HepG2 (cell line): ENCODE measurements around the gene NSL1. TPM values are rescaled to one million over a fixed set of nuclear protein-coding genes. Genes with fewer than 3 reads are reported as not detected.

Experiments used
- CREB1 ChIP-seq, 2 experiments: fragments of 450-650 bp in 1 of 2; IDR thresholded peaks; 2 replicates each; pipeline ENCODE4 v1.6.1; 2016 to 2017; ENCODE audit warnings: control low read depth in 1 of 2, mild to moderate bottlenecking in 1 of 2, missing compliant biosample characterization in 1 of 2, missing genetic modification characterization in 1 of 2
- GFI1 ChIP-seq: sonication (generic); formaldehyde crosslinking; IDR thresholded peaks from 2 replicates; pipeline ENCODE4 v1.5.0; 2020; ENCODE audit warnings: missing genetic modification reagents, mild to moderate bottlenecking, borderline replicate concordance
- GLMP ChIP-seq: sonication (generic); formaldehyde crosslinking; IDR thresholded peaks from 2 replicates; pipeline ENCODE4 v1.9.0; 2021; ENCODE audit warnings: missing genetic modification reagents, mild to moderate bottlenecking, borderline replicate concordance
- HNF1B ChIP-seq: sonication (generic); formaldehyde crosslinking; IDR thresholded peaks from 2 replicates; pipeline ENCODE4 v1.5.1; 2020; ENCODE audit warnings: mild to moderate bottlenecking, moderate library complexity, missing genetic modification reagents
- MXI1 ChIP-seq: IDR thresholded peaks from 3 replicates; pipeline ENCODE4 v1.6.1; 2012; ENCODE audit warnings: low read depth, low read length, inconsistent platforms, borderline replicate concordance
- NFKBIZ ChIP-seq: IDR thresholded peaks from 2 replicates; pipeline ENCODE4 v1.6.1; 2018; ENCODE audit warnings: missing genetic modification reagents, missing compliant biosample characterization
- RXRB ChIP-seq: IDR thresholded peaks from 2 replicates; pipeline ENCODE4 v1.6.1; 2016; ENCODE audit warnings: borderline replicate concordance, missing genetic modification reagents, missing compliant biosample characterization
- SATB2 ChIP-seq: sonication (generic); formaldehyde crosslinking; IDR thresholded peaks from 2 replicates; pipeline ENCODE4 v1.5.0; 2020; ENCODE audit warnings: missing genetic modification reagents
- SIX1 ChIP-seq: sonication (generic); formaldehyde crosslinking; IDR thresholded peaks from 2 replicates; pipeline ENCODE4 v1.4.0; 2020; ENCODE audit warnings: missing genetic modification reagents, borderline replicate concordance
- SNRNP70 ChIP-seq: fragments of 200-400 bp; formaldehyde crosslinking; IDR thresholded peaks from 2 replicates; pipeline ENCODE4 v1.6.1; 2017; ENCODE audit warnings: mild to moderate bottlenecking, low read depth, low read length, moderate library complexity
- TOPORS ChIP-seq: sonication (generic); formaldehyde crosslinking; IDR thresholded peaks from 2 replicates; pipeline ENCODE4 v1.8.0; 2023; ENCODE audit warnings: mild to moderate bottlenecking, missing genetic modification reagents
- XRCC5 ChIP-seq: fragments of 200-400 bp; formaldehyde crosslinking; optimal IDR thresholded peaks from 2 replicates; pipeline ENCODE3; 2017; ENCODE audit warnings: mild to moderate bottlenecking, low read length
- ZFP62 ChIP-seq: sonication (generic); formaldehyde crosslinking; IDR thresholded peaks from 2 replicates; pipeline ENCODE4 v1.4.0; 2020; ENCODE audit warnings: missing genetic modification reagents
- ZFY ChIP-seq: sonication (generic); formaldehyde crosslinking; IDR thresholded peaks from 2 replicates; pipeline ENCODE4 v1.4.0; 2020; ENCODE audit warnings: missing genetic modification reagents
- ZMYM2 ChIP-seq: sonication (generic); formaldehyde crosslinking; IDR thresholded peaks from 2 replicates; pipeline ENCODE4 v1.8.0; 2022; ENCODE audit warnings: mild to moderate bottlenecking, missing genetic modification reagents
- ZMYM4 ChIP-seq: sonication (generic); formaldehyde crosslinking; IDR thresholded peaks from 2 replicates; pipeline ENCODE4 v1.8.1; 2023; ENCODE audit warnings: mild to moderate bottlenecking, missing genetic modification reagents
- ZNF230 ChIP-seq: sonication (generic); formaldehyde crosslinking; IDR thresholded peaks from 2 replicates; pipeline ENCODE4 v1.4.0; 2020; ENCODE audit warnings: mild to moderate bottlenecking, missing genetic modification reagents
- ZNF253 ChIP-seq: sonication (generic); formaldehyde crosslinking; IDR thresholded peaks from 2 replicates; pipeline ENCODE4 v1.8.0; 2022; ENCODE audit warnings: mild to moderate bottlenecking, missing genetic modification reagents, borderline replicate concordance
- ZNF354B ChIP-seq: sonication (generic); formaldehyde crosslinking; IDR thresholded peaks from 2 replicates; pipeline ENCODE4 v1.8.0; 2022; ENCODE audit warnings: mild to moderate bottlenecking, missing genetic modification reagents
- ZNF451 ChIP-seq: sonication (generic); formaldehyde crosslinking; IDR thresholded peaks from 2 replicates; pipeline ENCODE4 v1.5.0; 2020; ENCODE audit warnings: mild to moderate bottlenecking, missing genetic modification reagents
- ZNF513 ChIP-seq: sonication (generic); formaldehyde crosslinking; conservative IDR thresholded peaks from 2 replicates; pipeline ENCODE4 v1.5.0; 2020; ENCODE audit warnings: missing genetic modification reagents
- ZNF777 ChIP-seq: sonication (generic); formaldehyde crosslinking; IDR thresholded peaks from 2 replicates; pipeline ENCODE4 v1.4.0; 2020; ENCODE audit warnings: missing genetic modification reagents
- polyA plus RNA-seq, 8 experiments: library from polyadenylated mRNA; depleted of rRNA in 3 of 8; stranded (reverse) in 7 of 8; unstranded in 1 of 8; fragments of >200 nt; fragmentation: Illumina TruSeq in 4 of 8; extraction: Trizol in 4 of 8; gene quantifications; 2 replicates each; pipeline versions ENCODE4 v1.2.1 to v1.2.3, GENCODE V29; 2011 to 2016; ENCODE audit warnings: low read depth in 4 of 8, missing spikeins in 1 of 8, mixed read lengths in 1 of 8; ENCODE audit not compliant: insufficient read depth in 1 of 8
- total RNA-seq, 5 experiments: library from RNA; depleted of rRNA; stranded (reverse); fragments of >200 nt; fragmentation: Illumina TruSeq; extraction: Trizol; gene quantifications; 2 replicates each; pipeline ENCODE4 v1.2.3, GENCODE V29; 2016; ENCODE audit warnings: low read depth in 1 of 5
- TF ChIP-seq, protein P1 (sequence below): sonication (generic); formaldehyde crosslinking; IDR thresholded peaks from 2 replicates; pipeline ENCODE4 v1.8.1; 2023; ENCODE audit warnings: mild to moderate bottlenecking, missing genetic modification reagents
- TF ChIP-seq, protein P2 (sequence below), 2 experiments: fragments of 450-650 bp in 1 of 2; sonication (generic) in 1 of 2; formaldehyde crosslinking; IDR thresholded peaks; 2 replicates each; pipeline versions ENCODE4 v1.5.0 to v1.8.0; 2020 to 2022; ENCODE audit warnings: mild to moderate bottlenecking in 1 of 2, missing genetic modification reagents in 1 of 2

Gene NSL1
- total and polyA plus RNA-seq, 2 of the 13 experiments (the other 11 are each of a cell fraction or from before 2014, with no cell fraction given) = 34.5 to 77.4 TPM

DNA sequence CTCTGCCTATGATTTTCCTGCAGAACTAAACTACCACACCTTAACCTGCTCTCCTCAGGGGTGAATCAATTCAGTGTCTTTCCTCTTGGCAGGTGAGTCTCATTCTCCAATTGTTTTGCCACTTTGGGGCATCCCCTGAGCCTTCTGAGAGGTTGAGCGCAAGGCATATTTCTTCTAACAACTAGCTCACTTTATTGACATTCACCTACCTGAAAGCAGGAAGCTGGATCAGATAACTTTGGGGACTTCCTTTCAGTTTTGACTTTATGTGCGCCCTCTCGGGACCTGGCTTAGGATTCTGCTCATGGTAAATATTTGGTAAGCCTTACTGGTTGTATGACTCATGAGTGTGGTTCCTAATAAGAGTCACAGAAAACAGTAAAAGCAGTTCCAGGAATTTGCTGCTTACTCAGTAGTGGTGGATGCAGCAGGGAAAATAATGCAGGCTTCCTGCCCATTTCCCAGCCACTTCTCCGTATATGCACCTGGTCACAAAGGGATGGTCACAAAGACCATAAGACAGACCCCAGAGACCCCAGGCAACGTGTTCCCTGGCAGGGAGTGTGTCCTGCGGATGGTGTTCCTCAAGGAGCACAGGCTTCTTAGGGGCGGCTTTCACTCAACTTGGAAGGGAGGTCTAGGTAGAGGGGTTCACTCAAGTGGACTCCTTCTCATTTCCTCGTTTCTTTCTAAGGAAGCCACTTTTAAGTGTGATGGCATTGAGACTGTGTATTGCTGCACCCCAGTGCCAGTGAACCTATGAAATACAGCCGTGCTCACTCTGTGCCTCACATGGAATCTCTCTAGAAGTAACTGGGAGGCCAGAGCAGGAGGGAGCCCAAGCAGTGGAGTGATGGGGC lies 70.0 kb downstream of the NSL1 start (continued):
- TF ChIP-seq SATB2 (CRISPR knock-in tag) (0 out of 2 replicates have a peak, but pooled peaks have one; percentile 45), CREB1 (IDR thresholded peaks at IDR 0.05) (no peak), CREB1 (CRISPR knock-in tag; IDR thresholded peaks at IDR 0.05) (peak; percentile 29; the same call in 1 of the 2 replicates), ZNF777 (no peak), ZFP62 (CRISPR knock-in tag) (no peak), GFI1 (CRISPR knock-in tag) (peak; percentile 26; the same call in 1 of the 2 replicates), RXRB (CRISPR knock-in tag) (peak; percentile 56; the same call in 1 of the 2 replicates), XRCC5 (peak; percentile 20), ZNF513 (CRISPR knock-in tag) (no peak), ZNF354B (CRISPR knock-in tag) (no peak), ZMYM2 (0 out of 2 replicates have a peak, but pooled peaks have one; percentile 31), ZMYM4 (peak; percentile 34; the same call in 1 of the 2 replicates), ZFY (CRISPR knock-in tag) (no peak), ZNF230 (CRISPR knock-in tag) (no peak), ZNF451 (CRISPR knock-in tag) (no peak), ZNF253 (CRISPR knock-in tag) (no peak), NFKBIZ (CRISPR knock-in tag) (peak; percentile 87; the same call in 1 of the 2 replicates), MXI1 (no peak), SIX1 (CRISPR knock-in tag) (peak; percentile 56; the same call in 1 of the 2 replicates), GLMP (CRISPR knock-in tag) (no peak), HNF1B (CRISPR knock-in tag) (peak; percentile 97), TOPORS (CRISPR knock-in tag) (no peak), SNRNP70 (no peak)
- TF ChIP-seq, protein P1, sequence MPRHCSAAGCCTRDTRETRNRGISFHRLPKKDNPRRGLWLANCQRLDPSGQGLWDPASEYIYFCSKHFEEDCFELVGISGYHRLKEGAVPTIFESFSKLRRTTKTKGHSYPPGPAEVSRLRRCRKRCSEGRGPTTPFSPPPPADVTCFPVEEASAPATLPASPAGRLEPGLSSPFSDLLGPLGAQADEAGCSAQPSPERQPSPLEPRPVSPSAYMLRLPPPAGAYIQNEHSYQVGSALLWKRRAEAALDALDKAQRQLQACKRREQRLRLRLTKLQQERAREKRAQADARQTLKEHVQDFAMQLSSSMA (CRISPR knock-in tag) = no peak
- TF ChIP-seq, protein P2, sequence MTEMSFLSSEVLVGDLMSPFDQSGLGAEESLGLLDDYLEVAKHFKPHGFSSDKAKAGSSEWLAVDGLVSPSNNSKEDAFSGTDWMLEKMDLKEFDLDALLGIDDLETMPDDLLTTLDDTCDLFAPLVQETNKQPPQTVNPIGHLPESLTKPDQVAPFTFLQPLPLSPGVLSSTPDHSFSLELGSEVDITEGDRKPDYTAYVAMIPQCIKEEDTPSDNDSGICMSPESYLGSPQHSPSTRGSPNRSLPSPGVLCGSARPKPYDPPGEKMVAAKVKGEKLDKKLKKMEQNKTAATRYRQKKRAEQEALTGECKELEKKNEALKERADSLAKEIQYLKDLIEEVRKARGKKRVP (CRISPR knock-in tag; IDR thresholded peaks at IDR 0.05) = peak in 1 of 2 experiments; percentile 49; a peak in 2 of 4 replicates
